ENCODE results near the gene TANGO2. TPM values are rescaled to one million over a fixed set of nuclear protein-coding genes. Genes with fewer than 3 reads are reported as not detected.
A peak's percentile ranks its signal among the peaks of the same experiment; 100 is the strongest.

Gene TANGO2
- total RNA-seq, 1 donor from 2014 or later: 19.9 TPM

DNA sequence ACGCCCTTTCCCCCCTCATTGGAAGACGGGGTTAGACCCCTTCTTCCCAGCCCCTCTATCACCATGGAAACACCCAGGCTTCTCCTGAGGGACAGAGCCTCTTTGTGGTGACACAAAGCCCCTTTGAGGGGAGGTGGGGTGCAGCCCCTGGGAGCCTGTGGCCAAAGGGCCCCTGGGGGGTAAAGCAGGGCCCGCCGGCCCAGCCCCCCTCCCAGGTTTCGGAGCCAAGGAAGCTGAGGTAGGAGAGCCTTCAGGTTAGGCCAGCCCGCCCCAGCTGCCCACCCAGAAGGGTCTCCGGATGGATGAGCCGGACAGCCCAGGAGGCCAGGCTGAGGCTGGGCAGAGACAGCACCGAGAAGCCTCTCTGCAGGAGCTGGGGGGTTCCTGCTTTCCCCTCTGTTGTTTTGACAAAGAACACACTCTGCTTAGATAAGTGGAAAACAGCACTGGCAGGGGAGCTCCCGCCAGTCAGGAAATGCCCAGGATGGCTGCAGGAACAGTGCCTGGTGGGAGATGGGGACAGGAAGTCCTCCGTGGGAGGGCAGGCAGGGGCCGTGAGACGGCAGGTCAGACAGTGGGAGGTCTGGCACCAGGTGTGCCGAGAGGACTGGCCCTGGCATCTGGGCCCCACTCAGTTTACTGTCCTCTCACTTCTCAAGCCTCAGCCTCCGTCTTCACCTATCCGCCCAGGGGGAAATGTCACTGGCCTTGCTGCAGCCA is 22.5 kb upstream of the TANGO2 start:
- no peak overlapping the region for H3K4me3 Mint-ChIP-seq (ENCODE audit: low read depth)
- no peaks in the 10 kb centered on the region for H3K27me3 Mint-ChIP-seq
- no peak overlapping the region for H3K27ac Mint-ChIP-seq
- no peak for DNase-seq (ENCODE audit: low spot score, unreplicated experiment)
- peaks cover 1% of the 10 kb centered on the region for H3K36me3 Mint-ChIP-seq (ENCODE audit: insufficient read depth)
- peaks cover 20% of the 10 kb centered on the region for H3K4me1 Mint-ChIP-seq (ENCODE audit: low read depth)
- peaks cover 6% of the 10 kb centered on the region for H3K9me3 Mint-ChIP-seq (ENCODE audit: low read depth)
- TF ChIP-seq, protein P1, sequence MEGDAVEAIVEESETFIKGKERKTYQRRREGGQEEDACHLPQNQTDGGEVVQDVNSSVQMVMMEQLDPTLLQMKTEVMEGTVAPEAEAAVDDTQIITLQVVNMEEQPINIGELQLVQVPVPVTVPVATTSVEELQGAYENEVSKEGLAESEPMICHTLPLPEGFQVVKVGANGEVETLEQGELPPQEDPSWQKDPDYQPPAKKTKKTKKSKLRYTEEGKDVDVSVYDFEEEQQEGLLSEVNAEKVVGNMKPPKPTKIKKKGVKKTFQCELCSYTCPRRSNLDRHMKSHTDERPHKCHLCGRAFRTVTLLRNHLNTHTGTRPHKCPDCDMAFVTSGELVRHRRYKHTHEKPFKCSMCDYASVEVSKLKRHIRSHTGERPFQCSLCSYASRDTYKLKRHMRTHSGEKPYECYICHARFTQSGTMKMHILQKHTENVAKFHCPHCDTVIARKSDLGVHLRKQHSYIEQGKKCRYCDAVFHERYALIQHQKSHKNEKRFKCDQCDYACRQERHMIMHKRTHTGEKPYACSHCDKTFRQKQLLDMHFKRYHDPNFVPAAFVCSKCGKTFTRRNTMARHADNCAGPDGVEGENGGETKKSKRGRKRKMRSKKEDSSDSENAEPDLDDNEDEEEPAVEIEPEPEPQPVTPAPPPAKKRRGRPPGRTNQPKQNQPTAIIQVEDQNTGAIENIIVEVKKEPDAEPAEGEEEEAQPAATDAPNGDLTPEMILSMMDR (IDR thresholded peaks at IDR 0.05; ENCODE audit: unreplicated experiment): no peak

DNA sequence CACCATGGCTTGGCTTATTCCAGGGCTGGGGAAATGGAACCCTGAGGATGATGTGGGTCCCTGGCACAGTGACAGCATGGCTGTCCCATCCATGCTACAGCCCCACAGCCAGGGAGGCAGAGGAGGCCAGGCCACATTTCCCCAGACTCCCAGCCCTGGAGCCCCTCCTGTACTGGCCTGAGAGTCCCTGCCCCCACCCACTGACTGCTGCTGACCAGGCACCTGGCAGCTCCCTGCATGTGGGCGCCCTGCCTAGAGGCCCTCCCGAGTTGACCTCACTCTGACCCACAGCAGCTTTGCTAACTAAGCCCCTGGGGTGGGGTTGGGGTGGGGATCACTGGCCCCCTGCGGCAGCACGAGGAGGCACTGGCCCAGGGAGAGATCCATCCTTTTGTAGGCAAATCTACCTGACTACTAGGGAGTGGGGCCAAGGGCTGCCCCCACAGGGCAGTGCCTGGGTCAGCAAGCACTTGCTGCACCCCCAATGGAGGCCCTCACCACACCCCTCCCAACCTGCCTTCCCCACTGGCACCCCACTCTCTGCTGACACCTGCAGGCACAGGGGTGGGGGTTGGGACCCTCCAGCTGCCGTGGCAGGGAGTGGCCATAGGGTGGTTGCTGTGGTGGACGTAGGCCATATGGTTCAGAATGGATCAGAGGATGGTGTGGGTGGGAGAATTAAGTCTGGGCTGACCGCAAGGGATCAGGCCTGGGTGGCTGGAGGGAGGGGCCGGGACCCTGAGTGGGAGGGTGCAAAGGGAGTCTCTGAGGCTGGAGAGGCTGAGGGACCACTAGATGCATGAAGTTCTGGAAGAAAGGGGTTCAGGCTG is 21.7 kb upstream of the TANGO2 start:
- H3K36me3 Mint-ChIP-seq (ENCODE audit: insufficient read depth): peaks cover 7% of the 10 kb centered on the region
- peaks cover 20% of the 10 kb centered on the region for H3K4me1 Mint-ChIP-seq (ENCODE audit: low read depth)
- DNase-seq (ENCODE audit: low spot score, unreplicated experiment): no peak
- no peak overlapping the region for H3K4me3 Mint-ChIP-seq (ENCODE audit: low read depth)
- peaks cover 13% of the 10 kb centered on the region for H3K9me3 Mint-ChIP-seq (ENCODE audit: low read depth)
- H3K27me3 Mint-ChIP-seq: no peaks in the 10 kb centered on the region
- TF ChIP-seq, protein P1 (IDR thresholded peaks at IDR 0.05; ENCODE audit: unreplicated experiment): no peak
- H3K27ac Mint-ChIP-seq: no peak overlapping the region

DNA sequence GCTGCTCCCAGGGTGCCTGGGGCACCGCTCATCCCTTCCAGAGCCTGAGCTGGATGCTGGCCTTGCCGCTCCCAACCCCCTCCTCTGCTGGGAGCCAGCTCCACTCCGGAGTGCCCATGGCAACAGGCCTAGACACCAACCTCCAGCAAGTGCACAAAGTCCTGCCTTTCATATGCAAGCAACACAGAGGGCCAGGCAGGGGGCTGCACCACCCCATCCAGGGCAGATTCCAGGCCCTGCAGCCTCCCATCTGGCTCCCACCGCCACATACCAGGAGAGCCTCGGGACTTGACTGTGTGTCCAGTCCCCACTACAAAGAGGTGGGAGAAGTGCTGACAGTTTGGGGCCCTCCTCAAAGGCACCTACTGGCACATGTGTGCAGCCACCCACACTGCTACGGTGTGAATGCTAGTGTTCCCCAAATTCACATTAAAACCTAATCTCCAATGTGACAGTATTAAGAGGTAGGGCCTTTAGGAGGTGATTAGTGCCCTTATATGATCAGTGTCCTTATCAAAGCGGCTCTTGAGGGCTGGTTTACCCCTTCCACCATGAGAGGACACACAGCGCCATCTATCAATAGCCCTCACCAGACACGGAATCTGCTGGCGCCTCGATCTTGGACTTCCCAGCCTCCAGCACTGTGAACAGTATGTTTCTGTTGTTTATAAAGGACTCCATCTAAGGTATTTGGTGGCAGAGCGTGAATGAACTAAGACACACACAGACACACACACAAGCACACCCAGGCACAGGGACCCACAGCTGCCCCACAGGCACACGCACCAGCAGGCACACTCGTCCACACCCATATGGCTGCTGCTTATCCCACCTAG is 20.4 kb upstream of the TANGO2 start:
- no peak overlapping the region for H3K4me3 Mint-ChIP-seq (ENCODE audit: low read depth)
- peaks cover 20% of the 10 kb centered on the region for H3K4me1 Mint-ChIP-seq (ENCODE audit: low read depth)
- peaks cover 19% of the 10 kb centered on the region for H3K9me3 Mint-ChIP-seq (ENCODE audit: low read depth)
- H3K27me3 Mint-ChIP-seq: no peaks in the 10 kb centered on the region
- H3K36me3 Mint-ChIP-seq (ENCODE audit: insufficient read depth): peaks cover 10% of the 10 kb centered on the region
- TF ChIP-seq, protein P1 (IDR thresholded peaks at IDR 0.05; ENCODE audit: unreplicated experiment): no peak
- H3K27ac Mint-ChIP-seq: peak overlapping the region; percentile 84
- no peak for DNase-seq (ENCODE audit: low spot score, unreplicated experiment)

DNA sequence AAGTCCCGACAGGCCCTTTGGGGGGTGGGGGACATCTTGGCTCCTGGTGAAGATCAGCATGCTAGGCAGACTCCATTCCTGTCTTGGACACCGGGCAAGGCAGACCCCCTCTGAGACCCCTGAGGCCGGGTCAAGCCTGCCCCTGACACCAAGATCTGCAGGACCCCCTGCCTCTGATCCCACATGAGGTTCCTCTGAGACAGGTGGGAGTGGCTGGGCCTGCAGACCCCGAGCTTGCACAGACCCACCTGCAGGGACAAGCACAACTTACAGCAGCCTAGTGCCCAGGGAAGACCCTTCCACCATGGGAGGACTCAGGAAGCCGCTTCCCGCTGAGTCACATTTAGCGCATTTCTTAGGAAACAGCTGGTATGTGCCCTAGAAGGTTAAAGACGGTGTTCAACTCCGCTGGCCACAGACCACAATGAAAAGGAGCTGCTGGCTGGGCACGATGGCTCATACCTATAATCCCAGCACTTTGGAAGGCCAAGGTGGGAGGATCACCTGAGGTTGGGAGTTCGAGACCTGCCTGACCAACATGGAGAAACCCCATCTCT is 19.8 kb upstream of the TANGO2 start:
- no peak for DNase-seq (ENCODE audit: low spot score, unreplicated experiment)
- TF ChIP-seq, protein P1 (IDR thresholded peaks at IDR 0.05; ENCODE audit: unreplicated experiment): no peak

More for the DNA sequence above, 19.8 kb upstream of the TANGO2 start:
- H3K27me3 Mint-ChIP-seq: no peaks in the 10 kb centered on the region
- H3K9me3 Mint-ChIP-seq (ENCODE audit: low read depth): peaks cover 19% of the 10 kb centered on the region
- no peak overlapping the region for H3K4me3 Mint-ChIP-seq (ENCODE audit: low read depth)
- peaks cover 20% of the 10 kb centered on the region for H3K4me1 Mint-ChIP-seq (ENCODE audit: low read depth)
- no peak overlapping the region for H3K27ac Mint-ChIP-seq
- peaks cover 12% of the 10 kb centered on the region for H3K36me3 Mint-ChIP-seq (ENCODE audit: insufficient read depth)
